Measurements from ENCODE around the gene ARL15.
"Not testable (repeated sequence)": the region's sequence is repeated elsewhere in the genome, so short reads cannot be mapped to it uniquely, and the experiment has no call there.

ARL15 gene

DNA sequence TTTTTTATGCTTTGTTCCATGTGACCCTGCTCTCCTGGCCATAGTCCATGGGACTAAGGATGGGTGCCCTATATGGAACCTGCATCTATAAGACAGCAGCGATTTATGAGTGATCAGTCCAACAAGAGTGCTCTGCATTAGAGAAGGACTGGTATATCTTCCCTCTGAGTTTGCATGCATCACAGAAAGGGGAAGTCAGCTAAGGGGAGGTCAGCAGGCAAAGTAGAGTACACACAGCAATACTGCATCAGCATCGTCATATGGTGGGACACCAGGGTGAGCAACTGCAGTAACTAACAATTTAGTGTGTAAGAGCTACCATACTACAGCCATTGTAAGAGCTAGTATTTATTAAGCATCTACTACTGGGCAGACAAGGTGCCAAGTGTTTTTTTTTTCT lies 438.6 kb downstream of the ARL15 start:
- DNase-seq (ENCODE audit: low read depth in 4 of 4, low spot score in 1 of 4) = no peak

DNA sequence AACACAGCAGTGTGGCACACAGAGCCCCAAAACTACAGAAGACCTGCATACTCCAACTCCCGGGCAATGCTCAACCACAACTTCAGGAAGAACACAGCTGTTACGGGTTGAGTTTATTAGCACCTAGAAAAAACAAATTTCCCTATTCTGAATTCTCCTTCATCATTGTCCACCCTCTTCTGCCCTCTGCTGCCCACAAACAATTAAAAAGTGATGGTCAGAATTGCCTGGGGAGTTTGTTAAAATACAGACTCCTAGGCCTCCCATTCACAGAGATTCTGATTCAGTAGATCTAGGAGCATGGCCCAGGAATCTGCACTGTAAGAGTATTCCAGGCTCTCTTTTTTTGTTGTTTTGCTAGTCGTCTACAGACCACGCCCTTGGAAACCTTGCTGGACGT lies 439.3 kb downstream of the ARL15 start:
- DNase-seq (ENCODE audit: low read depth in 4 of 4, low spot score in 1 of 4) = no peak

DNA sequence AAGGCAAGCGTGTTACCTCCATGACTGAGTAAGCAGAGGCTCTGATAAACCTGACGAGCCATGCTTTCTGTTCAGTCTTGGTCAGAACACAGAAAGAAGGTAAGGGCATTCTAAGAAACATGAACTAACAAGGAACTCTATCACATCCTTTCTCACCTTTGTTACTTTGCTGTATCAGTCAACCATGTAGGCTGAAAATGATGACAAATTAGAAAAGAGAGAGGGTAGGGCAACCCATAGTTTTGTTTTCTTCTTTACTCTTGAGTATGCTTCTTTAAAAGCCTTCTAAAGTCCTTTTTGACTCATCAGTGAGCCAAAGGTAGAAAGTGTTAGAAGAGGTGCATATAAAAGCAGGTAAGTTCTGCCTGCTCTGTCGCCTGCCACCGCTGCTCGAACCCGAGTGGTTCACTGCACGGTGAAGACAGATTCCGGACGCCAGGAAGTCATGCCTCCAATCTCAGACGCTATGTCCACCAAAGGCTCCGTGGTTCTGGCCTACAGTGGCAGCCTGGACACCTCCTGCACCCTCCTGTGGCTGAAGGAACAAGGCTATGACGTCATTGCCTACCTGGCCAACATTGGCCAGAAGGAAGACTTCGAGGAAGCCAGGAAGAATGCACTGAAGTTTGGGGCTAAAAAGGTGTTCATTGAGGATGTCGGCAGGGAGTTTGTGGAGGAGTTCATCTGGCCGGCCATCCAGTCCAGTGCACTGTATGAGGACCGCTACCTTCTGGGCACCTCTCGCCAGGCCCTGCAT lies 451.5 kb downstream of the ARL15 start:
- no peak for DNase-seq (ENCODE audit: low read depth in 4 of 4, low spot score in 1 of 4)

DNA sequence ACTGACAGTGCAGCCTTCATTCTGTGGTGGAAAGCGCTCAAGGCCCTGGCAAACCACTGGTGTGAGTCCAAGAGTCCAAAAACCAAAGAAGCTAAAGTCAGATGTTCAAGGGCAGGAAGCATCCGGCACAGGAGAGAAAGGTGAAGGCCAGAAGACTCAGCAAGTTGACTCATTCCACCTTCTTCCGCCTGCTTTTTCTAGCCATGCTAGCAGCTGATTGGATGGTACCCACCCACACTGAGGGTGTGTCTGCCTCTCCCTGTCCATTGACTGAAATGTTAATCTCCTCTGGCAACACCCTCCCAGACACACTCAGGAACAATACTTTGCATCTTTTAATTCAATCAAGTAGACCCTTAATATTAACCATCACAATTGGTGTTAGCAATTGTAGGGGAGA lies 453.9 kb downstream of the ARL15 start:
- DNase-seq (ENCODE audit: low read depth in 4 of 4, low spot score in 1 of 4) = no peak

DNA sequence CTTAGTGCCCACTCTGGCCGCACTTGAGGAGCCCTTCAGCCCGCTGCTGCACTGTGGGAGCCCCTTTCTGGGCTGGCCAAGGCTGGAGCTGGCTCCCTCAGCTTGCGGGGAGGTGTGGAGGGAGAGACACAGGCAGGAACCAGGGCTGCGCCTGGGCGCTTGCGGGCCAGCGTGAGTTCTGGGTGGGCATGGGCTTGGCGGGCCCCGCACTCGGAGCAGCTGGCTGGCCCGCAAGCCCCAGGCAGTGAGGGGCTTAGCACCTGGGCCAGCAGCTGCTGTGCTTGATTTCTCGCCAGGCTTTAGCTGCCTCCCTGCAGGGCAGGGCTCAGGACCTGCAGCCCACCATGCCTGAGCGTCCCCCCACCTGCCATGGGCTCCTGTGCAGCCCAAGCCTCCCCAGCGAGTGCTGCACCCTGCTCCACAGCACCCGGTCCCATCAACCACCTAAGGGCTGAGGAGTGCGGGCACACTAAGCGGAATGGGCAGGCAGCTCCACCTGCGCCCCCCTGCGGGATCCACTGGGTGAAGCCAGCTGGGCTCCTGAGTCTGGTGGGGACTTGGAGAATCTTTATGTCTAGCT lies 473.4 kb downstream of the ARL15 start:
- DNase-seq (ENCODE audit: low read depth in 4 of 4, low spot score in 1 of 4) = not testable (repeated sequence)

DNA sequence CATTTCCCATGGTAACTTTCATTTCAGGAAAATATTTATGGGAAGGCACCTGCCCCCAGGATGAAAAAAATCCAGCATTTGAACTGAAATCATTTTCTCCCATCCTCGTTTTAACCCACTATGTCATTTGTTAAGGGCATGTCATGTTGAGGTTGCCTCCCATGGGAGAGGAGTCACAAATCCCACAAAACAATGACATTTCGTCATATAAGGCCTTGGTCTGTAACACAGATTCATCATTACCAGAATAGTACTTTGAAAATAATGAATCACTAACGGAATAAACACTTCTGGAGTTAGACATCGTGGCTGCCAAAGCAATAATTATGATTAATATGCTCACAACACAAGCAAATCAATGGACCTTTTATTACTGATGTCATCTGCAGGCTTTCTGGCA lies 475.9 kb downstream of the ARL15 start:
- no peak for DNase-seq (ENCODE audit: low read depth in 4 of 4, low spot score in 1 of 4)

Data from stimulated activated CD4-positive, alpha-beta T cell treated with anti-CD3 and anti-CD28 coated beads, Interleukin-1b, Interleukin-23, amount 100 ng/mL, for 24 hours (primary cell).